HG03025 (cell line): ENCODE measurements around the gene RPTOR.

Source experiments
- ATAC-seq: cut with Tn5 transposase; IDR thresholded peaks from one replicate; pipeline ENCODE4 v1.9.1; 2021; ENCODE audit warnings: mild to moderate bottlenecking, moderate library complexity; ENCODE audit not compliant: unreplicated experiment, low FRiP score

RPTOR gene

DNA sequence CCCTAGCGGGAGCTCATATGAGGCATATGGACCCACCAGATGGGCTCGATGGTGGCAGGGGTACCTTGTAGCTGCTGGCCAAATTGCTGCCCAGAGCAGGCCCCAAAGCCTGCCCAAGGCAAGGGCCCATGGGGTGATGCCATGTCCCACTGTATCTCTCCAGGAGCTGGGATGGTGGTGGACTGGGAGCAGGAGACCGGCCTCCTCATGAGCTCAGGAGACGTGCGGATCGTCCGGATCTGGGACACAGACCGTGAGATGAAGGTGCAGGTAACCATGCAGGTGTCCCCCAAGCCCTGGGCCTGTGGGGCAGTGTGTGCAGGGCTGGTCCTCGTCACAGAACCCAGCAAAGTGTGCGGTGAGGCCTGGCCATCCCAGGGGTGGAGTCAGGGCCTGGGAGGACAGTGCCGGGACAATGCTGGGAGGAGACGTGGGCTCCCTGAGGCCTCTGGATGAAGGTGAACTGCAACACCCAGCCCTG lies 412.9 kb downstream of the RPTOR start:
- no peak for ATAC-seq

- ATAC-seq = no peak
Observed at GRCh38 chr17:80959330-80960036, 414.8 kb downstream of the RPTOR start.

DNA sequence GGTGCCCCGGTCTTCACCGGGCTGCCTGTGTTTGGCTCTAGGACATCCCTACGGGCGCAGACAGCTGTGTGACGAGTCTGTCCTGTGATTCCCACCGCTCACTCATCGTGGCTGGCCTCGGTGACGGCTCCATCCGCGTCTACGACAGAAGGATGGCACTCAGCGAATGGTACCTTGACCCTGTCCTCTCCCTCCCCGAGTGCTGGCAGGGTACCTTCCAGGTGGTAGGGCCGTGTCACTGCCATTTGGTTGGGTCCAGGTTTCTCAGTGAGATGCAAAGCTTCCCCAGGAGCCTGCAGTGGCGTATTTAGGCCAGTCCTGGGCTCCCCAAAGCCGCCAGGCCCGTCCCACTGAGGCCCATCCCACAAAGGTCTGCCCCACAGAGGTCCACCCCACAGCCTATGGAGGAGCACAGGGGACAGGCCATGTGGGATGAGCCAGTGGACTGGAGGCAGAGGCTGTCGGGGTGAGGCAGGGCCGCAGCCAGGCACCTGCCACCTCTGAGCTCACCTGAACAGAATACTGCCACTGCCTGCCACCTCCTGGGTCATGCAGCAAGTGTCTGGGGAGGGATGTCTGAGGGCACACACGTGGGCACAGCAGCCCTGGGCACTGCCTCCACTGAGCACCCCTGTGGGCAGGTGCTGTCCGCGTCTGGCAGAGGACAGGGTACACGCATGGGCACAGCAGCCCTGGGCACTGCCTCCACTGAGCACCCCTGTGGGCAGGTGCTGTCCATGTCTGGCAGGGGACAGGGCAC lies 415.6 kb downstream of the RPTOR start:
- ATAC-seq = no peak

DNA sequence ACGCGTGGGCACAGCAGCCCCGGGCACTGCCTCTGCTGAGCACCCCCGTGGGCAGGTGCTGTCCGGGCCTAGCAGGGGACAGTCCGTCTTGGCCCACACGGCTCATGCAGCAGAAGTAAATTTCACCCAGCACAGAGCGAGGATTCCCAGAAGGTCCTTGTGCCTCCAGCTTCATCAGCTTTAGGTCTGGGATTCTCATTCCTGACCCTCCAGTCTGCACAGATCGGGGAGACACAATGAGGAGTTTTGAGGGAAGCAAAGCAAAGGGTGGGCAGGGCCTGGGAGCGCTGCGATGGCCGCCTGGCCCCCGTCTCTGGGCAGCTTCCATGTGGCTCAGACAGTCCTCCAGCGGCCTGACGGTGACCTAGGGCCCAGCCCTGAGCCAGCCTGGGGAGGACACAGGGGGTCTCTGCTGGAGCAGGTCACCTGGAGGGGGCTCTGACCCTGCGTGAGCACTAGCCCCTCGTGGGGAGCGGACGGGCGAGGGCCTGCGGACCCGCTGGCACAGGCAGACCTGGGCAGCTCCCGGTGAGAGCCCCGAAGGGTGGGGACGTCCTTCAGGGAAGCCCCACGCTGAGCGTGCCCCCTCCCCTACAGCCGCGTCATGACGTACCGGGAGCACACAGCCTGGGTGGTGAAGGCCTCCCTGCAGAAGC lies 416.3 kb downstream of the RPTOR start:
- no peak for ATAC-seq

- no peak for ATAC-seq
Observed at GRCh38 chr17:80961541-80962330, 417.1 kb downstream of the RPTOR start.

DNA sequence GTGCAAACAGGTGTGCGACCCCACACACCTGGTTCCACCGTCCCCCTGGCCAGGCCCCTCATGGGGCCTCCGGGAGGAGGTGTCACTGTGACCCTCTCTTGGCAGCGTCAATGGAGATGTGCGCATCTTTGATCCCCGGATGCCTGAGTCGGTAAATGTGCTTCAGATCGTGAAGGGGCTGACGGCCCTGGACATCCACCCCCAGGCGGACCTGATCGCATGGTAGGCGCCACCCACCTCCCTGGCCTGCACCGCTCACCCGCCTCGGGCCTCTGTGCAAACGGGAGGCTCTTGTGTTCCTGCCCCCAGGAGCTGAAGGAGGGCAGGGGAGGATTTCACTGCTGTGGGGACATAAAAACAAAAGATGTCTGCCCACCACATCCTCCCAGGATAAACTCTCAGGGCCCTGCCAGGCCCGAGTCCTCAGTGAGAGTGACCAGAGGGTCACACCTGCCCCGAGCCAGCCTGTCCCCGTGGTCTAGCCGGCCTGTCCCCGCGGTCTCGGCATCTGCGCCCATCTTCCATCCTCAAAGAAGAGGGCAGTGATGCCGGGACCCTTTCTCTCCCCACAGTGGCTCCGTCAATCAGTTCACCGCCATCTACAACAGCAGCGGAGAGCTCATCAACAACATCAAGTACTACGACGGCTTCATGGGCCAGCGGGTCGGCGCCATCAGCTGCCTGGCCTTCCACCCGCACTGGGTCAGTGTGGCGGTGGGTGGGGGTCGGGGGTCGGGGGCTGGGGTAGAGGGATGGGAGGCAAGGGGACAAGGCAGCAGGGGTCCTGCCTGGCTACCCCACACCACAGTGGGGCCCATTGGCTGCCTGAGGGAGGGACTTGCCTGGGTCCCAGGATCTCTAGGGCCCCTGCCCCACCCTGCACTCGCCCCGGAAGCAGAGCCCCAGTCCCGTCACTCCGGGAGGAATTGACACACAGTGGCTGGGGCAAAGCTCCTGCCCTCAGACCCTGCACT lies 418.0 kb downstream of the RPTOR start:
- ATAC-seq = no peak

DNA sequence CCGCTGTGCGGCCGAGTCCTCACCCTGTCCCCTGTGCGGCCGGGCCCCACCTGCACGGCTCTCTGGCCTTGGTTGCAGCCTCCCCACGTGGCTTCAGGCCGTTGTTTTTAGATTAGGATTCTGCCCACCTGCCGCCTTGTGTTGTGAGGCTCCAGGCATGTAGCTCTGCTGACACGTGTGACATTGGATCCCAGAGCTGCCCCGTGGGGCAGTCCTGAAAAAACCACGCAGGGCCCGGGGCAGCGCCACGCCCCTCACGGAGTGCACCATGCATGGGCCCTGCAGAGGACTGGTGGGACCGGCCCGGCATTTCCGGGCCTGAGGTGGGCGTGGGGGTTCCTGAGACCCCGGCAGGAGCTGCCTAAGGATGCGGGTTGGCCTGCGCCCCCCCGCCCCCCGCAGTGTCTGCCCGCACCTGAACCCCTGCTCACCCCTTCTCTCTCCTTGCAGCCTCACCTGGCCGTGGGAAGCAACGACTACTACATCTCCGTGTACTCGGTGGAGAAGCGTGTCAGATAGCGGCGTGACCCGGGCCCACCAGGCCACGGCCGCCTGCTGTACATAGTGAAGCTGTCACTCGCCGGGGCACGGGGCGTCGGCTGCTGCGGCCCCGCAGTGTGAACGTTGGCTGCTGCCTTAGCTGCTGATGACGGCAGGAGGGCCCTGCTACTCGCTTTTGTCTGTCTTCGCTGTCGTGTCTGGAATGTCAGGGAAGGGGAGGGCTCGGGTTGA lies 419.3 kb downstream of the RPTOR start:
- ATAC-seq = no peak

GRCh38 chr17:80964544-80964856 lies 419.9 kb downstream of the RPTOR start:
- no peak for ATAC-seq

DNA sequence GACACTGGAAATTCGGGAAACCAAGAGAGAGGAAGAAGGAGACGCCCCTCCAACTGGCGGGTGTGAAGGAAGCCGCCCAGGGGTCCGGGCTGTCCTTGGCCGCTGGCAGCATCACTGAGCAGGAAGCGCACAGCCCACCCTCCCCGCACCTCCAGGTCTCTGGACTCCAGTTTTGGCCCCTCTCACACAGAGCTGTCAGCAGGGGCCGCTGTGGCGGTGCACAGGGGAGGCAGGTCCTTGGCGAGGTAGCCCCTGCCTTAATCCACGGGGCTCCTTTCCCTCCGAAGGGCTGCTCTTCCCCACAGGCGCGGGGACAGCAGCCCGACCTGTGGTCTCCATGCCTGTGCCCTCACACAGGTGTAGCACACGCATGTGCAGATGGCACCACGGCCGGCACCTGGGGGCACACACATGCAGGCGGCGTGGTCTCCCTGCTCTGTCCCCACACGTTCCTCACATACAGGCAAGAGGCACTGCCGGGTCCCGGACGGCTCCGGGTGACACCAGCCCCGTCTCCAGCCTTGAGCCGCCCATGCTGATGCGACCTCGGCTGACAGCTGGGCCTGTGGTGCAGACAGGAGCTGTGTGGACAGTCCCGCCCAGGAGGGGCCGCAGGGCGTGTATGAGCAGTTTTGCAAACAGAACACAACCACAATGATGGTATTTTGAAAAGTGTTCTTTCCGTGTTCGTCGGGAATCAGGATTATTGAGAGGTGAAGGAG lies 420.4 kb downstream of the RPTOR start:
- no peak for ATAC-seq

DNA sequence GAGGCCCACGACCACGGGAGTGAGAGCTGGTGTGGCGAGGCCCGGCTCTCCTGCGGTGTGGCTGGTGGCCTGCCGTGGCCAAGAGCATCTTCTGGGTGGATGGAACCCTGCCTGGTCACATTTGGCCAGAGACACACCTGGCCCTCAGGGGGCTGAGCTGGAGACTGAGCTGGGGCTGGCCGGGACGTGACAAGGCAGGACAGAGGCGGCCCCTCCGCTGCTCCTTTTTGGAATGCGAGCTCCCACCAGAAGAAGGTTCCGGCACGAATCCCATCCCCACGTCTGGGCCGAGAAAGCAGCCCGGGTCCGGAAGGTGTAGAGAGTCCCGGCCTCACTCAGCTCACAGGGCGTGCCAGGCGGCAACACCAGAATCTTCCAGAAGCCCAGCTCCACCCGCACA lies 421.0 kb downstream of the RPTOR start:
- no peak for ATAC-seq

GRCh38 chr17:80967404-80967872 lies 422.8 kb downstream of the RPTOR start:
- no peak for ATAC-seq

GRCh38 chr17:80968602-80969029 lies 424.0 kb downstream of the RPTOR start:
- ATAC-seq = no peak

DNA sequence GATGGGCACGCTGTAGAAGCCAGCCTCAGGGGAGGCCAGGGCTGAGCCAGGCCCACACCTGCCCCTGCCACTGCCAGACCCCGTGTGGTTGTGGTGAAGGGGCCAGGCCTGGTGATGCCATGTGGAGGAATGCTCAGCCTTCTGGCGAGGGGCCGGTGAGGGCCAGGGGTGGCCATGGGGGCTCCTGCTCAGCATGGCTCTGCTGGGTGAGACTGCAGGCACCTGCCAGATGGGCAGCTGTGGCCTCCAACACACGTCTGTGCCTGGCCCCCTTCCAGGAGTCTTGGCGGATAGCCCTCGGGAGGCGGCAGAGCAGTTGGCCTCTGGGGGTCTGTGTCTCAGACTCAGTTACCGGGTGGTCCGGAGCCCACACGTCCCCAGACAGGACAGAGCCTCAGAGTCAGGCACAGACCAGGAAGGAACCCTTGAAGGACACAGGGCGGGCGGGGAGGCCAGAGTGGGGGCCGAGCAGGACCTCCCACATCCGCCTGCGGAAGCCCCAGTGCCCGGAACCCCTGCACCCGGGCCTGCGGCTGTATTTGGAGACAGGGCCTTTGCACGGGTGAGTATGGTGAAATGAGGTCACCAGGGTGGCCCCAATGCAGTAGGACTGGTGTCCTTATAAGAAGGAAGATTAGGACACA lies 424.5 kb downstream of the RPTOR start:
- ATAC-seq = no peak

DNA sequence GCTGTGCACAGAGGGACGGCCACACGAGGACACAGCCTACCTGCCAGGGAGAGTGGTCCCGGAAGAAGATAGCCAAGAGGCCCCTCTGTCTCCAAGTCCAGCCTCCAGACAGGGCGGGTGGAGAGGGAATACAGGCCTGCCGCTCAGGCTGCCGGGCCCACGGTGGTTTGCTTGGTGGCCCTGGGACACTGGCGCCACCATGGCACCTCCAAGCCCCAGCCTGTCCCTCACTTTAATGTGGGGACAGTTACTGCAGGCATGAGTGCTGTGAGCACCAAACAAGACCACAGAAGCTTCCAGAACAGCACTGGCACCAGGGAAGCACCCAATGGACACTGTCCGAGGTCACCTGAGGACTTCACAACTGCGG lies 425.0 kb downstream of the RPTOR start:
- no peak for ATAC-seq

- ATAC-seq = no peak
Observed at GRCh38 chr17:80970044-80970761, 425.6 kb downstream of the RPTOR start.

- no peak for ATAC-seq
Observed at GRCh38 chr17:80970762-80971703, 426.4 kb downstream of the RPTOR start.
